Measurements from ENCODE around the gene ELAVL3. TPM values are rescaled to one million over a fixed set of nuclear protein-coding genes. Genes with fewer than 3 reads are reported as not detected.

ELAVL3 gene
- total RNA-seq, 1 donor from 2014 or later, result not detected

- H3K4me3 ChIP-seq (ENCODE audit: low read depth, low read length), result peak overlapping the region; percentile 82
- no peak for TF ChIP-seq CTCF (IDR thresholded peaks at IDR 0.05; ENCODE audit: insufficient read depth, low read length, poor library complexity, severe bottlenecking)
- DNase-seq (ENCODE audit: low read depth), result peak; percentile 70
- no peaks in the 10 kb centered on the region for H3K27me3 ChIP-seq (ENCODE audit: control insufficient read depth, insufficient read depth, low read length)
- H3K36me3 ChIP-seq (ENCODE audit: control insufficient read depth, insufficient read depth, low read length), result no peaks in the 10 kb centered on the region
These were observed 24.2 kb upstream of the ELAVL3 start for GRCh38 chr19:11505032-11505503.

- no peak for TF ChIP-seq CTCF (IDR thresholded peaks at IDR 0.05; ENCODE audit: insufficient read depth, low read length, poor library complexity, severe bottlenecking)
- H3K36me3 ChIP-seq (ENCODE audit: control insufficient read depth, insufficient read depth, low read length), result no peaks in the 10 kb centered on the region
- H3K4me3 ChIP-seq (ENCODE audit: low read depth, low read length), result peak overlapping the region; percentile 82
- H3K27me3 ChIP-seq (ENCODE audit: control insufficient read depth, insufficient read depth, low read length), result no peaks in the 10 kb centered on the region
- DNase-seq (ENCODE audit: low read depth), result no peak
These were observed 23.7 kb upstream of the ELAVL3 start for GRCh38 chr19:11504502-11505031.

GRCh38 chr19:11499890-11500420, 19.1 kb upstream of the ELAVL3 start:
- Histone ChIP-seq H3K27me3 (ENCODE audit: control insufficient read depth, insufficient read depth, low read length) (no peaks in the 10 kb centered on the region), H3K4me3 (ENCODE audit: low read depth, low read length) (no peak overlapping the region), H3K36me3 (ENCODE audit: control insufficient read depth, insufficient read depth, low read length) (peaks cover 1% of the 10 kb centered on the region)
- DNase-seq (ENCODE audit: low read depth), result no peak
- no peak for TF ChIP-seq CTCF (IDR thresholded peaks at IDR 0.05; ENCODE audit: insufficient read depth, low read length, poor library complexity, severe bottlenecking)

GRCh38 chr19:11499220-11499726, 18.4 kb upstream of the ELAVL3 start:
- no peak for TF ChIP-seq CTCF (IDR thresholded peaks at IDR 0.05; ENCODE audit: insufficient read depth, low read length, poor library complexity, severe bottlenecking)

GRCh38 chr19:11496391-11497163, 15.7 kb upstream of the ELAVL3 start:
- Histone ChIP-seq H3K27me3 (ENCODE audit: control insufficient read depth, insufficient read depth, low read length) (no peaks in the 10 kb centered on the region), H3K4me3 (ENCODE audit: low read depth, low read length) (no peak overlapping the region), H3K36me3 (ENCODE audit: control insufficient read depth, insufficient read depth, low read length) (peaks cover 1% of the 10 kb centered on the region)
- DNase-seq (ENCODE audit: low read depth), result no peak
- TF ChIP-seq CTCF (IDR thresholded peaks at IDR 0.05; ENCODE audit: insufficient read depth, low read length, poor library complexity, severe bottlenecking), result peak; percentile 79

More at GRCh38 chr19:11499220-11499726, 18.4 kb upstream of the ELAVL3 start:
- Histone ChIP-seq H3K36me3 (ENCODE audit: control insufficient read depth, insufficient read depth, low read length) (peaks cover 1% of the 10 kb centered on the region), H3K27me3 (ENCODE audit: control insufficient read depth, insufficient read depth, low read length) (no peaks in the 10 kb centered on the region), H3K4me3 (ENCODE audit: low read depth, low read length) (no peak overlapping the region)
- no peak for DNase-seq (ENCODE audit: low read depth)
